Prostate gland (tissue), 2 donors: ENCODE data around the gene DDX31.

Experiments
- CTCF ChIP-seq, 4 experiments: fragments of 200-600 bp in 2 of 4; fragments of 450-650 bp in 2 of 4; sonication (generic) in 2 of 4; IDR thresholded peaks; 1 replicate in 3 of 4; 2 replicates in 1 of 4; pipeline ENCODE4 v1.5.1; 2016 to 2019; ENCODE audit warnings: antibody characterized with exemption in 4 of 4, mild to moderate bottlenecking in 2 of 4, moderate library complexity in 2 of 4
- POLR2A ChIP-seq: fragments of 450-650 bp; IDR thresholded peaks from one replicate; pipeline ENCODE4 v1.6.1; 2016; ENCODE audit warnings: antibody characterized with exemption, mild to moderate bottlenecking

GRCh38 chr9:132662152-132662945, 7.4 kb downstream of the DDX31 start:
- TF ChIP-seq CTCF (IDR thresholded peaks at IDR 0.05) = no peak
- TF ChIP-seq POLR2A = no peak
